ENCODE results near the gene SP5. TPM values are rescaled to one million over a fixed set of nuclear protein-coding genes. Genes with fewer than 3 reads are reported as not detected.

The SP5 gene
- total RNA-seq, 2 donors from 2014 or later, result 1.2 to 3.5 TPM

- TF ChIP-seq CTCF (IDR thresholded peaks at IDR 0.05), result no peak
- Histone ChIP-seq H3K9ac (ENCODE audit: low read depth in 2 of 2, low read length in 2 of 2) (peak overlapping the region; percentile 40), H3K27me3 (peaks cover 59% of the 10 kb centered on the region), H3K36me3 (no peaks in the 10 kb centered on the region), H3K9me3 (no peaks in the 10 kb centered on the region), H3K4me3 (peak overlapping the region; percentile 50), H3K27ac (no peak overlapping the region), H3K4me1 (peaks cover 12% of the 10 kb centered on the region)
- DNase-seq, result peak; percentile 51
- intact Hi-C loops (cut with DNase I), result loop anchor here (5.0 kb wide), 3 partner anchors 58 to 307 kb away; partner anchors contain the start of gene ERICH2
Observed at GRCh38 chr2:170714381-170715061, 616 bp upstream of the SP5 start.

- no peak overlapping the region for H3K9ac ChIP-seq (ENCODE audit: low read depth in 2 of 2, low read length in 2 of 2)
- TF ChIP-seq CTCF (IDR thresholded peaks at IDR 0.05), result no peak
- no peaks in the 10 kb centered on the region for H3K9me3 ChIP-seq
- no peaks in the 10 kb centered on the region for H3K36me3 ChIP-seq
- peak; percentile 33 for DNase-seq
- H3K27ac ChIP-seq, result no peak overlapping the region
- peaks cover 12% of the 10 kb centered on the region for H3K4me1 ChIP-seq
- intact Hi-C loops (cut with DNase I), result loop anchor here (5.0 kb wide), 2 partner anchors 96 to 309 kb away; no protein-coding TSS in a partner anchor
- peaks cover 57% of the 10 kb centered on the region for H3K27me3 ChIP-seq
- H3K4me3 ChIP-seq, result peak overlapping the region; percentile 50
Observed at GRCh38 chr2:170715932-170716777, 1.0 kb downstream of the SP5 start.

- peaks cover 48% of the 10 kb centered on the region for H3K27me3 ChIP-seq
- H3K36me3 ChIP-seq, result no peaks in the 10 kb centered on the region
- peak; percentile 41 for DNase-seq
- H3K27ac ChIP-seq, result no peak overlapping the region
- TF ChIP-seq CTCF (IDR thresholded peaks at IDR 0.05), result peak; percentile 39
- no peaks in the 10 kb centered on the region for H3K9me3 ChIP-seq
- H3K9ac ChIP-seq (ENCODE audit: low read depth in 2 of 2, low read length in 2 of 2), result no peak overlapping the region
- H3K4me3 ChIP-seq, result peak overlapping the region; percentile 50
- intact Hi-C loops (cut with DNase I), result loop anchor here (5.0 kb wide), 2 partner anchors 95 to 310 kb away; no protein-coding TSS in a partner anchor
- peaks cover 12% of the 10 kb centered on the region for H3K4me1 ChIP-seq
Observed at GRCh38 chr2:170716851-170717598, 1.9 kb downstream of the SP5 start.

- TF ChIP-seq CTCF (IDR thresholded peaks at IDR 0.05), result no peak
- intact Hi-C loops (cut with DNase I), result loop anchor here (5.0 kb wide), 2 partner anchors 95 to 310 kb away; no protein-coding TSS in a partner anchor
- no peaks in the 10 kb centered on the region for H3K9me3 ChIP-seq
- no peaks in the 10 kb centered on the region for H3K36me3 ChIP-seq
- H3K9ac ChIP-seq (ENCODE audit: low read depth in 2 of 2, low read length in 2 of 2), result no peak overlapping the region
- H3K4me1 ChIP-seq, result peaks cover 12% of the 10 kb centered on the region
- peaks cover 43% of the 10 kb centered on the region for H3K27me3 ChIP-seq
- H3K4me3 ChIP-seq, result no peak overlapping the region
- DNase-seq, result no peak
- H3K27ac ChIP-seq, result no peak overlapping the region
Observed at GRCh38 chr2:170717599-170717963, 2.4 kb downstream of the SP5 start.

GRCh38 chr2:170717991-170718589 lies 3.0 kb downstream of the SP5 start:
- no peak for DNase-seq
- no peaks in the 10 kb centered on the region for H3K36me3 ChIP-seq

More at GRCh38 chr2:170717991-170718589, 3.0 kb downstream of the SP5 start:
- Histone ChIP-seq H3K4me1 (peaks cover 12% of the 10 kb centered on the region), H3K27me3 (peaks cover 37% of the 10 kb centered on the region), H3K4me3 (no peak overlapping the region), H3K9me3 (no peaks in the 10 kb centered on the region), H3K9ac (ENCODE audit: low read depth in 2 of 2, low read length in 2 of 2) (no peak overlapping the region), H3K27ac (no peak overlapping the region)
- intact Hi-C loops (cut with DNase I), result loop anchor here (5.0 kb wide), 2 partner anchors 94 to 311 kb away; no protein-coding TSS in a partner anchor
- no peak for TF ChIP-seq CTCF (IDR thresholded peaks at IDR 0.05)

All from colonic mucosa (tissue), 4 donors.